Mesendoderm (in vitro differentiated cells): ENCODE data around the gene CNTN4.

Experiments
- DNase-seq: peaks from one replicate; pipeline ENCODE4 v3.0.0; 2013
- H2AK5ac ChIP-seq: 2 replicates; pipeline ENCODE4 v1.6.1; 2013; ENCODE audit warnings: low read length, inconsistent platforms
- H2BK120ac ChIP-seq: 2 replicates; pipeline ENCODE4 v1.6.1; 2013; ENCODE audit warnings: low read depth, mild to moderate bottlenecking, low read length, moderate library complexity, mixed read lengths
- H2BK15ac ChIP-seq: replicated peaks from 2 replicates; pipeline ENCODE4 v1.6.1; 2013; ENCODE audit warnings: low read depth, mild to moderate bottlenecking, moderate library complexity
- H2BK5ac ChIP-seq: 2 replicates; pipeline ENCODE4 v1.6.1; 2013; ENCODE audit warnings: low read length, inconsistent platforms
- H3K18ac ChIP-seq: 2 replicates; pipeline ENCODE4 v1.6.1; 2013; ENCODE audit warnings: mild to moderate bottlenecking, low read length, mixed read lengths
- H3K23ac ChIP-seq: one replicate; pipeline ENCODE4 v1.6.1; 2013; ENCODE audit warnings: low read length
- H3K27ac ChIP-seq: 2 replicates; pipeline ENCODE4 v1.5.1; 2013; ENCODE audit warnings: low read depth, mild to moderate bottlenecking, inconsistent platforms, low read length, moderate library complexity
- H3K27me3 ChIP-seq: 2 replicates; pipeline ENCODE4 v1.6.1; 2013; ENCODE audit warnings: low read length, control low read depth, mild to moderate bottlenecking, inconsistent platforms; ENCODE audit not compliant: insufficient read depth, poor library complexity
- H3K36me3 ChIP-seq: 2 replicates; pipeline ENCODE4 v1.6.1; 2013; ENCODE audit warnings: low read length, inconsistent platforms; ENCODE audit not compliant: control insufficient read depth, insufficient read depth
- H3K4ac ChIP-seq: one replicate; pipeline ENCODE4 v1.6.1; 2013; ENCODE audit warnings: low read depth, mild to moderate bottlenecking, low read length, moderate library complexity
- H3K4me1 ChIP-seq: 2 replicates; pipeline ENCODE4 v1.6.1; 2013; ENCODE audit warnings: low read depth, low read length, inconsistent platforms; ENCODE audit not compliant: control insufficient read depth
- H3K4me2 ChIP-seq: 2 replicates; pipeline ENCODE4 v1.6.1; 2013; ENCODE audit warnings: low read length
- H3K4me3 ChIP-seq: 2 replicates; pipeline ENCODE4 v1.5.1; 2013; ENCODE audit warnings: mild to moderate bottlenecking, low read length
- H3K56ac ChIP-seq: one replicate; pipeline ENCODE4 v1.6.1; 2013; ENCODE audit warnings: low read length
- H3K79me1 ChIP-seq: 2 replicates; pipeline ENCODE4 v1.6.1; 2013; ENCODE audit warnings: low read length, inconsistent platforms
- H3K79me2 ChIP-seq: 2 replicates; pipeline ENCODE4 v1.6.1; 2013; ENCODE audit warnings: mild to moderate bottlenecking, low read length; ENCODE audit not compliant: control insufficient read depth, insufficient read depth
- H3K9ac ChIP-seq: 2 replicates; pipeline ENCODE4 v1.6.1; 2013; ENCODE audit warnings: low read length, inconsistent platforms
- H4K5ac ChIP-seq: one replicate; pipeline ENCODE4 v1.6.1; 2013; ENCODE audit warnings: low read length
- H4K8ac ChIP-seq: one replicate; pipeline ENCODE4 v1.6.1; 2013; ENCODE audit warnings: low read depth, mild to moderate bottlenecking, control low read depth, low read length, moderate library complexity
- WGBS: extraction: QIAGEN DNeasy Blood & Tissue Kit; methylation state at CpG from one replicate; pipeline ENCODE4 v1.1.7; 2013; ENCODE audit warnings: low lambda C conversion rate, missing lambda C conversion rate; ENCODE audit not compliant: insufficient coverage; ENCODE audit errors: extremely low coverage; 5-methylcytosine and 5-hydroxymethylcytosine counted together

The CNTN4 gene

DNA sequence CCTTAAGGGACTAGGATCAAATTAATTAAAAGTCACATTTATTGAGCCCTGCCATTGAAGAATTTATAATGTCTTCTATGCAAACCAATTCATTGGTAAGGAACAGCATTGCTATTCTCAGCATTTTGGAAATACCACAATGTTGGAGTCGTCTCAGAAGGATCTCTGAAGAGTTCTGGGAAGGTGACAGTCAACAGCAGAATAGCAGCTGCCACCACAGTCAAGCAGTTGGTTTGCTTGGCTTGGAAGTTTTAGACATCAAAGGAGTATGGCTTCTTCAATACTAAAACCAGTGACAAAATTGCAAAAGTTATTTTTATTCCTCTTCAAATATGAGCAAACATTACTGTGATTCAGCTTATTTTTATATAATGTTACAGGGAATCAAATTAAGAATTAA, 167.9 kb downstream of the CNTN4 start:
- Histone ChIP-seq H2BK5ac (no peak overlapping the region), H3K9ac (no peak overlapping the region), H3K27ac (no peak overlapping the region), H3K4me2 (no peak overlapping the region), H3K79me1 (no peaks in the 10 kb centered on the region), H2BK120ac (no peak overlapping the region), H4K8ac (no peak overlapping the region), H3K56ac (no peak overlapping the region), H3K4me3 (no peak overlapping the region), H3K79me2 (no peaks in the 10 kb centered on the region), H3K36me3 (no peaks in the 10 kb centered on the region), H2BK15ac (no peak overlapping the region), H4K5ac (no peak overlapping the region), H3K4ac (no peak overlapping the region), H3K23ac (no peak overlapping the region), H3K27me3 (no peaks in the 10 kb centered on the region), H3K4me1 (no peaks in the 10 kb centered on the region), H2AK5ac (no peak overlapping the region), H3K18ac (no peak overlapping the region)
- DNase-seq = no peak
- no CpG with 5 or more reads among the region's 1 CpG for WGBS

DNA sequence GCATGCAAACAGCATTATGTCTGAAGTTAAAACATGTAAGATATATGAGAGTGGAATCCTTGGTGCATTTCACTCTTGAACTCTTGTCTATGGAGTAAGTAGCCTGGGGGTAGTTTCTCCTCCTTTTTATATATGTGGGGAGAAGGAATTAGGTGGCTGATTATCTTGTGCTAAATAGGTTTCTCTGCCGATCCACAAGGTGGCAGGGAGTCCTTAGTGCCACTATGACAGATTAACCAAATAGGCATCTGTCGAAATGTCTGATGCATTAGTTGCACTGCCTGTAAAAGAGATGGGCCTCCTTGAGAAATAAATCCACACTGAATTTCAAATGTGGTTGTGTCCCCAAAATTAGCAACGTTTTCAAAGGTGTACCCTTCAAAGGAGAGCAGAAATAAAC, 170.1 kb downstream of the CNTN4 start:
- WGBS = no CpG with 5 or more reads among the region's 3 CpGs
- Histone ChIP-seq H3K23ac (no peak overlapping the region), H3K27ac (no peak overlapping the region)

DNA sequence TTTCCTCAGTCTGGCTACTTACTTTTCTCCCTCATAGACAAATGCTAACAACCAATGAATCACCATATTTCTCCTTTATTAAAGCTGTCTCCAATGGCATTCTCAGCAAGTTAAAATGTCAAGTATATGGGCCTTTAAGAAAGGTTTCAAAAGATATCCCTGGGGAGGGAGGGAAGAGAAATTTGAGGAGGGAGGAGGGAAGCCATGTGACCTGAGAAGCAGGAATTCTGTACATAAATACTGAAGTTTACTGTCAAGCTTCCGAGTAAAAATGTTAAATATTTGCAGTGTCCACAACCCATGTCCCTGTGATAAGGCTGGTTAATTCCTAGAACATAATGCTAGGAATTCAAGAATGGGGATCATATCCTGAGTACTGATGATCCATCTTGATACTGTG, 175.9 kb downstream of the CNTN4 start:
- Histone ChIP-seq H3K4me2 (no peak overlapping the region), H3K23ac (no peak overlapping the region), H3K4me1 (no peaks in the 10 kb centered on the region), H2BK15ac (no peak overlapping the region), H3K9ac (no peak overlapping the region), H2AK5ac (no peak overlapping the region), H3K27ac (no peak overlapping the region), H4K8ac (no peak overlapping the region), H3K4me3 (no peak overlapping the region), H3K18ac (no peak overlapping the region), H3K4ac (no peak overlapping the region), H2BK120ac (no peak overlapping the region), H3K36me3 (no peaks in the 10 kb centered on the region), H3K79me1 (no peaks in the 10 kb centered on the region), H2BK5ac (no peak overlapping the region), H4K5ac (no peak overlapping the region), H3K79me2 (no peaks in the 10 kb centered on the region), H3K27me3 (no peaks in the 10 kb centered on the region), H3K56ac (no peak overlapping the region)
- no peak for DNase-seq
- no CpG with 5 or more reads among the region's 1 CpG for WGBS

More for the DNA sequence above, 170.1 kb downstream of the CNTN4 start:
- Histone ChIP-seq H3K4me2 (no peak overlapping the region), H2BK5ac (no peak overlapping the region), H2AK5ac (no peak overlapping the region), H3K79me2 (no peaks in the 10 kb centered on the region), H3K27me3 (no peaks in the 10 kb centered on the region), H2BK120ac (no peak overlapping the region), H3K4ac (no peak overlapping the region), H3K79me1 (no peaks in the 10 kb centered on the region), H3K56ac (no peak overlapping the region), H3K9ac (no peak overlapping the region), H3K4me1 (no peaks in the 10 kb centered on the region), H3K4me3 (no peak overlapping the region), H2BK15ac (no peak overlapping the region), H4K5ac (no peak overlapping the region), H4K8ac (no peak overlapping the region), H3K36me3 (no peaks in the 10 kb centered on the region), H3K18ac (no peak overlapping the region)
- DNase-seq = peak; percentile 41

DNA sequence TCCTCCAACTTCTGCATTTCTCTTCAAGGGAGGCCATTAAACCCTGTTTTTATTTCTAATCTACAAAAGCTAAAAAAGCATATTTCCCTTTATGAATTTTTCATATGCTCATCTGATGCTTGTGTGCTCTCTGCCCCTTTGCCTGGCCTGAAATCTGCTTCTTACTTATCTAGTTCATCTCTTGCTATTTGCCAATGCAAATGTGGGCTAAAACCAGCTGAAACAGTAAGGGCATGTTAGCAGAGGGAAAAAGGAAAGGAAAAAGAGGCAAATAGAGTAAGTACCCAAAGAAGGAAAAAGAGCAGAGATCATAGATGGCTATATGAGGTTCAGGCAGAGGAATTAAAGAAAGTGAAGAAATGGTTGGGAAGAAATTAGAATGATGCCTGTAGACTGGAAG, 185.2 kb downstream of the CNTN4 start:
- no peak overlapping the region for H2BK5ac ChIP-seq
- no peaks in the 10 kb centered on the region for H3K79me1 ChIP-seq
- no peak overlapping the region for H2AK5ac ChIP-seq
- no peak overlapping the region for H2BK120ac ChIP-seq
- H3K79me2 ChIP-seq = no peaks in the 10 kb centered on the region
- H4K8ac ChIP-seq = no peak overlapping the region
- H3K4ac ChIP-seq = no peak overlapping the region
- H3K36me3 ChIP-seq = no peaks in the 10 kb centered on the region
- H3K27me3 ChIP-seq = no peaks in the 10 kb centered on the region
- H3K23ac ChIP-seq = no peak overlapping the region
- H3K4me1 ChIP-seq = no peaks in the 10 kb centered on the region
- H3K56ac ChIP-seq = no peak overlapping the region
- no peak overlapping the region for H4K5ac ChIP-seq
- no peak overlapping the region for H3K4me2 ChIP-seq
- no peak overlapping the region for H2BK15ac ChIP-seq
- DNase-seq = no peak
- no peak overlapping the region for H3K4me3 ChIP-seq
- no peak overlapping the region for H3K18ac ChIP-seq
- H3K9ac ChIP-seq = no peak overlapping the region
- no peak overlapping the region for H3K27ac ChIP-seq

DNA sequence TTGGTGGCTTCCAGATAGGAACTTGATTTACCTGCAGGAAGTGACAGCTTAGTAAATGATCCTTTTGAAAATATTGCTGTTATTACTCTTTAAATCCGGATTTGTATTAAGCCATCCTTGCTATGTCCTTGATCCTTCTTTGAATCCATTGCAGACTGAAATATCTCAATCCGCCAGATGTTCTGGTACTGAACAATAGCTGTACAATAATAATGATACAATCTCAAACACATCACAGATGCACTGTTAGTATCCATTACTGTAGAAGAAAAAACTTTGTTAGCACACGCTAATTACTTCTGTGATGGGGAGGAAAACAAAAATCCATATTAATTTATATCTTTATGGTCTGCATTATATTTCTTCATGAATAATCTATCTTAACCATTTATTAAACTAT, 202.3 kb downstream of the CNTN4 start:
- H2BK120ac ChIP-seq = no peak overlapping the region
- H2BK15ac ChIP-seq = no peak overlapping the region
- no peaks in the 10 kb centered on the region for H3K79me2 ChIP-seq
- no peak overlapping the region for H2AK5ac ChIP-seq
- H3K18ac ChIP-seq = no peak overlapping the region
- no peaks in the 10 kb centered on the region for H3K27me3 ChIP-seq
- no peak overlapping the region for H3K23ac ChIP-seq
- no peak overlapping the region for H2BK5ac ChIP-seq
- H4K5ac ChIP-seq = no peak overlapping the region
- no peak overlapping the region for H3K27ac ChIP-seq
- no peak overlapping the region for H3K4me3 ChIP-seq
- DNase-seq = no peak
- no peak overlapping the region for H3K9ac ChIP-seq
- H3K36me3 ChIP-seq = no peaks in the 10 kb centered on the region
- no peaks in the 10 kb centered on the region for H3K79me1 ChIP-seq
- no peaks in the 10 kb centered on the region for H3K4me1 ChIP-seq
- H4K8ac ChIP-seq = no peak overlapping the region
- no CpG with 5 or more reads among the region's 3 CpGs for WGBS
- H3K4ac ChIP-seq = no peak overlapping the region
- no peak overlapping the region for H3K56ac ChIP-seq
- no peak overlapping the region for H3K4me2 ChIP-seq

DNA sequence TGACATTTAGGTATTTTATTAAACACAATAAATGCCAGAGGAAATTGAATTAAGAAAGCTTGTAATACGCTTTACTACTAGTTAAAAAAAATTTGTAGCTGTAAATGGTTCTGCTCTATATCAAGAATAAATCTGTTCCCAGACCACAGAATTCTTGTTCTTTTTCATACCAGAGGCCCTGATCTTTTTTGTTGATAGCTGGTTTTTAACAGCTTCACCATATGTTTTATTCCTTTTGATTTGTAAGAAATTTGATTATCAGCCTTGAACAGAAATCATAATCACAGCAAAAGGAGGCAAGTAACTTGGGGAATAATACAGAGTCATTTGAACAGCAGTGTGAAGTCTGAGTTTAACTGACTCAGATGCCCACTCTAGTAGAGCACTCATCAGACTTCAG, 202.7 kb downstream of the CNTN4 start:
- Histone ChIP-seq H3K4me1 (no peaks in the 10 kb centered on the region), H3K56ac (no peak overlapping the region), H4K8ac (no peak overlapping the region), H2BK120ac (no peak overlapping the region), H3K9ac (no peak overlapping the region), H3K4me2 (no peak overlapping the region), H3K23ac (no peak overlapping the region), H3K36me3 (no peaks in the 10 kb centered on the region), H3K27me3 (no peaks in the 10 kb centered on the region), H3K18ac (no peak overlapping the region), H3K4ac (no peak overlapping the region), H2AK5ac (no peak overlapping the region), H2BK15ac (no peak overlapping the region), H3K79me2 (no peaks in the 10 kb centered on the region), H3K4me3 (no peak overlapping the region), H2BK5ac (no peak overlapping the region), H3K27ac (no peak overlapping the region), H3K79me1 (no peaks in the 10 kb centered on the region), H4K5ac (no peak overlapping the region)
- DNase-seq = no peak
- no CpG with 5 or more reads among the region's 1 CpG for WGBS
